Measurements from ENCODE around the gene PDXK. TPM values are rescaled to one million over a fixed set of nuclear protein-coding genes. Genes with fewer than 3 reads are reported as not detected.

PDXK gene
- total and polyA plus RNA-seq, 2 of the 8 experiments (the other 6 are each of a cell fraction or from before 2014, with no cell fraction given), result 78.0 to 112 TPM

GRCh38 chr21:43774163-43774562 is 55.2 kb downstream of the PDXK start:
- POLR2A ChIA-PET (ENCODE audit: partially characterized antibody), result interaction anchor here (0.6 to 5.2 kb wide), 10 partner anchors 9 to 55 kb away, joined by 3 to 28 read pairs (median 4); no protein-coding TSS in a partner anchor
- no peak for FAIRE-seq

More at GRCh38 chr21:43774163-43774562, 55.2 kb downstream of the PDXK start:
- H2AK5ac ChIP-seq (ENCODE audit: low read depth, low read length), result no peak overlapping the region
- H3K9me3 ChIP-seq (ENCODE audit: insufficient read depth in 2 of 2, low read depth in 1 of 2, low read length in 1 of 2), result no peaks in the 10 kb centered on the region
- H3K4me3 ChIP-seq (ENCODE audit: extremely low read depth in 1 of 4, insufficient read depth in 2 of 4, low read depth in 3 of 4, low read length in 4 of 4), result no peak overlapping the region
- H3K9ac ChIP-seq (replicated peaks in 1 of 4; ENCODE audit: extremely low read depth in 1 of 4, low read depth in 3 of 4, low read length in 3 of 4), result no peak overlapping the region
- H3K56ac ChIP-seq (replicated peaks; ENCODE audit: insufficient read length, low read depth, low read length), result no peak overlapping the region
- H3K79me2 ChIP-seq (ENCODE audit: control insufficient read depth in 1 of 2, insufficient read depth in 2 of 2, low read length in 2 of 2), result peaks cover 0 to 19% of the 10 kb centered on the region in 2 experiments; a peak in 1 of 4 replicates
- WGBS, 2 experiments (ENCODE audit: extremely low coverage in 1 of 2, insufficient coverage in 1 of 2, insufficient read length in 1 of 2, insufficient replicate concordance in 2 of 2, low coverage in 1 of 2, low lambda C conversion rate in 2 of 2, missing lambda C conversion rate in 1 of 2), result 97% methylated on average over 10 of the region's 10 CpGs; no CpG with 5 or more reads in 1 of the 2 experiments
- H2BK12ac ChIP-seq (ENCODE audit: low read depth, low read length), result no peak overlapping the region
- H4K5ac ChIP-seq (ENCODE audit: insufficient read length, low read depth, low read length), result no peak overlapping the region
- no peak overlapping the region for H2BK5ac ChIP-seq (ENCODE audit: low read depth, low read length)
- peak overlapping the region; percentile 48; the same call in 1 of the 2 replicates for H2BK20ac ChIP-seq (ENCODE audit: low read length)
- peaks cover 0 to 15% (median 10%) of the 10 kb centered on the region in 4 experiments; a peak in 6 of 7 replicates for H3K4me1 ChIP-seq (replicated peaks in 1 of 4; ENCODE audit: control insufficient read depth in 3 of 4, insufficient read depth in 4 of 4, low read length in 3 of 4)
- H3K4me2 ChIP-seq (ENCODE audit: insufficient read depth in 1 of 2, low read depth in 2 of 2, low read length in 2 of 2), result no peak overlapping the region
- CTCF ChIA-PET (ENCODE audit: partially characterized antibody), result interaction anchor here (0.6 to 1.6 kb wide), 3 partner anchors 15 to 729 kb away, joined by 3 to 4 read pairs (median 3); no protein-coding TSS in a partner anchor
- H3K4ac ChIP-seq (replicated peaks; ENCODE audit: insufficient read length, low read depth, low read length), result no peak overlapping the region
- H3K36me3 ChIP-seq (ENCODE audit: control insufficient read depth in 2 of 4, insufficient read depth in 4 of 4, low read length in 3 of 4), result peaks cover 8 to 17% (median 10%) of the 10 kb centered on the region in 4 experiments; a peak in 6 of 8 replicates
- no peaks in the 10 kb centered on the region for H3K27me3 ChIP-seq (replicated peaks in 1 of 4; ENCODE audit: control insufficient read depth in 3 of 4, extremely low read depth in 1 of 4, insufficient read depth in 3 of 4, low read length in 3 of 4)
- no peak overlapping the region for H2BK120ac ChIP-seq (replicated peaks; ENCODE audit: low read depth, low read length)
- H2BK15ac ChIP-seq (ENCODE audit: low read length), result no peak overlapping the region
- no peak overlapping the region for H3K14ac ChIP-seq (ENCODE audit: insufficient read length)
- H3K27ac ChIP-seq (ENCODE audit: low read depth, low read length), result no peak overlapping the region
- H3K79me1 ChIP-seq (ENCODE audit: low read depth, low read length), result no peaks in the 10 kb centered on the region; the same call in 1 of the 2 replicates
- H3K23ac ChIP-seq (ENCODE audit: insufficient read length), result no peak overlapping the region
- no peak overlapping the region for H4K8ac ChIP-seq (ENCODE audit: extremely low read depth, insufficient read depth, low read length)
- peaks cover 0 to 6% of the 10 kb centered on the region in 2 experiments for H4K20me1 ChIP-seq (replicated peaks in 1 of 2; ENCODE audit: control insufficient read depth in 1 of 2, insufficient read depth in 2 of 2, low read length in 2 of 2)
- H4K91ac ChIP-seq (replicated peaks; ENCODE audit: insufficient read length, low read length), result no peak overlapping the region
- no peak for DNase-seq (ENCODE audit: low read depth in 1 of 2, low spot score in 2 of 2)
- no peak for TF ChIP-seq MAFK (IDR thresholded peaks at IDR 0.05; ENCODE audit: low read depth, low read length)
- TF ChIP-seq KDM1A (IDR thresholded peaks at IDR 0.05; ENCODE audit: borderline replicate concordance, low read length), result no peak
- TF ChIP-seq, protein P1, sequence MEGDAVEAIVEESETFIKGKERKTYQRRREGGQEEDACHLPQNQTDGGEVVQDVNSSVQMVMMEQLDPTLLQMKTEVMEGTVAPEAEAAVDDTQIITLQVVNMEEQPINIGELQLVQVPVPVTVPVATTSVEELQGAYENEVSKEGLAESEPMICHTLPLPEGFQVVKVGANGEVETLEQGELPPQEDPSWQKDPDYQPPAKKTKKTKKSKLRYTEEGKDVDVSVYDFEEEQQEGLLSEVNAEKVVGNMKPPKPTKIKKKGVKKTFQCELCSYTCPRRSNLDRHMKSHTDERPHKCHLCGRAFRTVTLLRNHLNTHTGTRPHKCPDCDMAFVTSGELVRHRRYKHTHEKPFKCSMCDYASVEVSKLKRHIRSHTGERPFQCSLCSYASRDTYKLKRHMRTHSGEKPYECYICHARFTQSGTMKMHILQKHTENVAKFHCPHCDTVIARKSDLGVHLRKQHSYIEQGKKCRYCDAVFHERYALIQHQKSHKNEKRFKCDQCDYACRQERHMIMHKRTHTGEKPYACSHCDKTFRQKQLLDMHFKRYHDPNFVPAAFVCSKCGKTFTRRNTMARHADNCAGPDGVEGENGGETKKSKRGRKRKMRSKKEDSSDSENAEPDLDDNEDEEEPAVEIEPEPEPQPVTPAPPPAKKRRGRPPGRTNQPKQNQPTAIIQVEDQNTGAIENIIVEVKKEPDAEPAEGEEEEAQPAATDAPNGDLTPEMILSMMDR (IDR thresholded peaks at IDR 0.05; ENCODE audit: control extremely low read depth in 1 of 3, insufficient read depth in 1 of 3, low read depth in 1 of 3, low read length in 3 of 3), result no peak
- no peak for TF ChIP-seq ZNF274 (IDR thresholded peaks at IDR 0.05; ENCODE audit: borderline replicate concordance, extremely low read depth, low read length)
- TF ChIP-seq NANOG (IDR thresholded peaks at IDR 0.05; ENCODE audit: insufficient read depth, low read depth, low read length, poor library complexity, severe bottlenecking), result no peak
- TF ChIP-seq YY1 (IDR thresholded peaks at IDR 0.05; ENCODE audit: low read depth, low read length), result no peak
- no peak for TF ChIP-seq FOSL1 (IDR thresholded peaks at IDR 0.05; ENCODE audit: insufficient read depth, low read depth, low read length)
- TF ChIP-seq POLR2A (IDR thresholded peaks at IDR 0.05; ENCODE audit: control extremely low read depth in 1 of 2, low read depth in 2 of 2, low read length in 2 of 2), result no peak
- TF ChIP-seq, protein P2, sequence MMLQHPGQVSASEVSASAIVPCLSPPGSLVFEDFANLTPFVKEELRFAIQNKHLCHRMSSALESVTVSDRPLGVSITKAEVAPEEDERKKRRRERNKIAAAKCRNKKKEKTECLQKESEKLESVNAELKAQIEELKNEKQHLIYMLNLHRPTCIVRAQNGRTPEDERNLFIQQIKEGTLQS (IDR thresholded peaks at IDR 0.05; ENCODE audit: insufficient read depth, low read depth, low read length), result no peak
- H3K23me2 ChIP-seq (ENCODE audit: low read depth, low read length), result peaks cover 4% of the 10 kb centered on the region; the same call in 1 of the 2 replicates
- no peak overlapping the region for H3K18ac ChIP-seq (ENCODE audit: extremely low read depth, low read length)
- H2AFZ ChIP-seq (ENCODE audit: low read length), result no peak overlapping the region

Data from H1 (cell line).